PFSK-1 (cell line): ENCODE results near the gene THOC7.

ENCODE experiments used
- FOXP2 ChIP-seq: optimal IDR thresholded peaks from 2 replicates; pipeline ENCODE3; 2011; ENCODE audit warnings: borderline replicate concordance, control low read depth, inconsistent platforms; ENCODE audit not compliant: insufficient read depth; ENCODE audit errors: extremely low read length, extremely low read depth
- POLR2AphosphoS5 ChIP-seq: IDR thresholded peaks from 2 replicates; pipeline ENCODE4 v1.6.1; 2012; ENCODE audit warnings: low read depth, mild to moderate bottlenecking, control low read depth, low read length, moderate library complexity
- REST ChIP-seq, 2 experiments: IDR thresholded peaks; 2 replicates each; pipeline versions ENCODE4 v1.6.1 to v1.8.0; 2011 to 2012; ENCODE audit warnings: low read depth in 2 of 2, low read length in 2 of 2, control low read depth in 1 of 2, inconsistent platforms in 1 of 2, mild to moderate bottlenecking in 1 of 2, moderate library complexity in 1 of 2; ENCODE audit not compliant: insufficient read depth in 1 of 2
- SIN3A ChIP-seq: IDR thresholded peaks from 2 replicates; pipeline ENCODE4 v1.6.1; 2012; ENCODE audit warnings: mild to moderate bottlenecking, low read length, moderate library complexity, borderline replicate concordance; ENCODE audit not compliant: insufficient read depth
- TAF1 ChIP-seq: IDR thresholded peaks from 2 replicates; pipeline ENCODE4 v1.6.1; 2012; ENCODE audit warnings: low read length, control low read depth, borderline replicate concordance; ENCODE audit not compliant: insufficient read depth

GRCh38 chr3:63900010-63900409 is 36.4 kb upstream of the THOC7 start:
- TF ChIP-seq POLR2AphosphoS5: no peak
- no peak for TF ChIP-seq SIN3A
- TF ChIP-seq REST (IDR thresholded peaks at IDR 0.05; ENCODE audit: insufficient read depth in 1 of 2, low read depth in 2 of 2, low read length in 2 of 2): no peak
- TF ChIP-seq FOXP2: no peak
- TF ChIP-seq TAF1: no peak
